ENCODE data around the gene TIMM29. TPM values are rescaled to one million over a fixed set of nuclear protein-coding genes. Genes with fewer than 3 reads are reported as not detected.
A peak's percentile ranks its signal among the peaks of the same experiment; 100 is the strongest.

The TIMM29 gene
- total RNA-seq, 2 donors from 2014 or later = 23.0 to 24.6 TPM

- ATAC-seq (peak; percentile 91), DNase-seq (peak; percentile 43 to 49)
- intact Hi-C loops (cut with DNase I, micrococcal nuclease) = no loop called here
Measured at GRCh38 chr19:10968527-10969135, 40.0 kb downstream of the TIMM29 start.

GRCh38 chr19:10971107-10971726 is 42.6 kb downstream of the TIMM29 start:
- no peak for DNase-seq
- ATAC-seq = no peak
- intact Hi-C loops (cut with DNase I, micrococcal nuclease) = no loop called here

- ATAC-seq (peak; percentile 50), DNase-seq (no peak)
- intact Hi-C loops (cut with DNase I, micrococcal nuclease) = no loop called here
Measured at GRCh38 chr19:10975374-10976130, 46.9 kb downstream of the TIMM29 start.

- ATAC-seq (peak; percentile 71), DNase-seq (no peak)
- intact Hi-C loops (cut with DNase I, micrococcal nuclease) = no loop called here
Measured at GRCh38 chr19:10976131-10976892, 47.7 kb downstream of the TIMM29 start.

GRCh38 chr19:10977742-10978092 is 49.1 kb downstream of the TIMM29 start:
- DNase-seq (no peak), ATAC-seq (no peak)
- intact Hi-C loops (cut with DNase I, micrococcal nuclease) = no loop called here

Other genes with a start within 250 kb of the TIMM29 start
- 10 to 100 TPM; 76.9 to 78.6 TPM for gene QTRT1, start 227.4 kb upstream of the TIMM29 start, total RNA-seq
- gene DNM2, start 210.7 kb upstream of the TIMM29 start, total RNA-seq = 100 to 1,000 TPM; 446 to 618 TPM
- gene TMED1, start 92.6 kb upstream of the TIMM29 start, total RNA-seq = 10 to 100 TPM; 16.9 to 19.5 TPM
- under 1 TPM; 0.49 to 0.98 TPM for gene C19orf38, start 80.4 kb upstream of the TIMM29 start, total RNA-seq
- 10 to 100 TPM; 48.3 to 58.3 TPM for gene CARM1, start 57.3 kb upstream of the TIMM29 start, total RNA-seq
- gene YIPF2, start 172 bp upstream of the TIMM29 start, total RNA-seq = 10 to 100 TPM; 57.8 to 64.8 TPM
- gene SMARCA4, start 32.2 kb downstream of the TIMM29 start, total RNA-seq = 10 to 100 TPM; 68.7 to 98.6 TPM
- 100 to 1,000 TPM; 122 to 224 TPM for gene LDLR, start 160.7 kb downstream of the TIMM29 start, total RNA-seq
- gene SPC24, start 227.0 kb downstream of the TIMM29 start, total RNA-seq = 10 to 100 TPM in 1 of 2 donors, 1 to 10 TPM in 1; 2.6 to 11.6 TPM

Measured in left colon (tissue), 2 donors.